NOMO-1 (cell line): ENCODE data around the gene GTPBP3.
A peak's percentile ranks its signal among the peaks of the same experiment; 100 is the strongest.

Source experiments
- DNase-seq, 2 experiments: peaks; one replicate each; lab custom pipeline; 2025; ENCODE audit not compliant: unreplicated experiment in 2 of 2; lab: John Stamatoyannopoulos, UW

GTPBP3 gene

DNA sequence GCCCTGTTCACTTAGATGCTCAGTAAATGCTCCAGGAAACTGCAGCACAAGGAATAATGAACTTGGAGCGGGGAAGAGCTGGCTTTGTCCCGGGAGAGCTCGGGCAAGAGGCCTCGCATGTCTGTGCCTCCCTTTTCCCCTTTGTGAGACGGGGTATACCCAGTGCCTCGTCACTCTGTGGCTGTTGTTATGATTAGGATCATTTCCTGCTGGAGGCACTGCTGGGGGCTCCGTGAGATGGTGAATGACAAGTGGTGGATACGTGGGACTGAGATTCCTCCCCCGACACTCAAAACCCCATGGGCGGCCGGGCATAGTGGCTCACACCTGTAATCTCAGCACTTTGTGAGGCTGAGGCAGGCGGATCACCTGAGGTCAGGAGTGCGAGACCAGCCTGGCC, 40.9 kb downstream of the GTPBP3 start:
- no peak for DNase-seq

DNA sequence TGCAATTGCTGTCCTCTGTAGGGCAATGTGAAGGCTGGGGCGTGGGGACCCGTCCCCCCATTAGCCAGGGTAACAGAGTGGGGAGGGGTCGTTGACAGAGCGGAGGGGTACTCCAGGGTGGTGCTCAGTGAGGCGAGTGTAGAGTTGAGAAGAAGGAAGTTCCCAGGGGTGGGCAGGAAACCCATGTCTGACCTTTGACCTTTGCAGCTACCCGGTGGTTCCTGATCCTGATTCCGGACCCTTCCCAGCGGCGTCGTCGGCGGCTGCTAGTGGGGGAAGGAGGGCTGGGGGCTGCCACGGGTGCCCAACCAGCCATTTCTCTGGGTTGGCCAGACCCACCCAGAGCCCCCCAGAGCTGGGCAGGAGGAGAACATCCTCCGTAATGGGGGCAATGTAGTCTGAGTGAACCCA, 41.9 kb downstream of the GTPBP3 start:
- no peak for DNase-seq

DNA sequence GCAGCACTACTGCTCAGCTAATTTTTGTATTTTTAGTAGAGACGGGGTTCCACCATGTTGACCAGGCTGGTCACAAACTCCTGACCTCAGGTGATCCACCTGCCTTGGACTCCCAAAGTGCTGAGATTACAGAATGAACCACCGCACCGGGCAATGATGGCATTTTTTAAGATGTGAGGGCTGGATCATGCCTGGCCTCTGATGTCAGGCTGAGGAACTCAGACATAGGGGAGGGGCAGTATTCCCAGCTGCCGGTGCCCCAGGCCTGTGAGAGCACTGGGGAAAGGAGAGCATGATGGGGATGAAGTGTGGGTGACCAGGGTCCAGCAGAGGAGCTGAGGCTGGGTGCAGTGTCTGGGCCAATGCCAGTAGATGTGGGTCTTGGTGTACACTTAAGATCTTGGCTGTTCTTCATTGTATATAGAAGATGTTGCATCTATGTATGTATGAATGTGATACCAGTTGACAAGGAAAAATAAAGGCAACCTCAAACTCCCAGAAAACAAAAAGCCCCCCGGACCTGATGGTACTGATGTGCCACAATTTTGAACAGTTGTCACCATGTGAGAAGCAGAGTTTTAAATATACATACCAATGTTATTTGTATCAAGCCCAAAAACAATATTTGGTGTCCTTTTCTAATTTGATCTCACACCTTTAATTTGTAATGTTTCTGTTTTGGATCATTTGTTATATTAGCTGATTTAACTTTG, 43.2 kb downstream of the GTPBP3 start:
- DNase-seq, result no peak

DNA sequence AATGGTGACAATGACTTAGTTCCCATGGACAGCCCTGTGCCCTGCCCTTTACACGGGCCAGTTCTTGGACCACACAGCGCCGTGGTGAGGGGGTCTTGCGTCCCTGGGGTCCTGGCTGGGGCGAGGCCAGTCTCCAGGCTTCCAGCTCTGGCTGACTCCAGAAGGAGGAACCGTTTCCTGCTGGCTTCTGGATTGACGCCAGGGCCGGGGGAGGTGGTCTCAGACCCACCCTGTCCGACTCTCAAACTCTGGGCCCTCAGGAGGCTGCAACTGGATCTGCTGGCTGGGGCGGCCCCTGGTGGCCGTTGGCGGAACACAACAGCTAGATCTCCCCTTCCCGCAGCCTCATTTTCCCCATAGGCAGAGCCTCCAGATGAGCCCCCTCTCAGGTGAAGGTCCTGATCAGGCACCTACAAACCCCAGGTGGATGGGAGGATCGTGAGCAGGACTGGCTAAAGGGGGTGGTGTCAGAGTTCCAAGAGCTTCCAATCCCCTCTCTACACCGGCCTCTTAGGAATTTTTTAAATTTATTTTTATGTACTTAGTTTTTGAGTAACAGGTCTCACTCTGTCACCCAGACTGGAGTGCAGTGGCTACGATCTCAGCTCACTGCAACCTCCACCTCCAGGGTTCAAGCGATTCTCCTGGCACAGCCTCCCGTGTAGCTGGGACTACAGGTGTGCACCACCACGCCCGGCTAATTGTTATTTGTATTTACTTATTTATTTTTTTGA, 48.7 kb downstream of the GTPBP3 start:
- peak; percentile 43 to 46 for DNase-seq

DNA sequence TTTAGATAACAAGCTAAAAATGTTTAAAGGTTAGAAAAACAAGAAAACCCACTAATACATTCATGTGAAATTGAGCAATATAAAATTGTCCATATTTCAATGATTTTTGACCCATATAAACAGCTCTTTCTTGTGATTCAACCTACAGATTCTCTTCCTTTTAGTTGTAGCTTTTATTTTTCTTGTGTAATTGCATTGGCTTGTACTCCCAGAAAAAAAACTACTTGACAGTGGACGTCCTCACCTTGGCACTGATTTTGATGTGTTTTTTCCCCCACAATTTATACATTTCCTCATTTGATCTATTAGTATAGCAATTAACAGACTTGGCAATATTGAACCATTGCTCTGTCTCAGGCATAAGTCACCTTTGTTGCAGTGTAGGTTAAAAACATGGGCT, 51.9 kb downstream of the GTPBP3 start:
- no peak for DNase-seq

DNA sequence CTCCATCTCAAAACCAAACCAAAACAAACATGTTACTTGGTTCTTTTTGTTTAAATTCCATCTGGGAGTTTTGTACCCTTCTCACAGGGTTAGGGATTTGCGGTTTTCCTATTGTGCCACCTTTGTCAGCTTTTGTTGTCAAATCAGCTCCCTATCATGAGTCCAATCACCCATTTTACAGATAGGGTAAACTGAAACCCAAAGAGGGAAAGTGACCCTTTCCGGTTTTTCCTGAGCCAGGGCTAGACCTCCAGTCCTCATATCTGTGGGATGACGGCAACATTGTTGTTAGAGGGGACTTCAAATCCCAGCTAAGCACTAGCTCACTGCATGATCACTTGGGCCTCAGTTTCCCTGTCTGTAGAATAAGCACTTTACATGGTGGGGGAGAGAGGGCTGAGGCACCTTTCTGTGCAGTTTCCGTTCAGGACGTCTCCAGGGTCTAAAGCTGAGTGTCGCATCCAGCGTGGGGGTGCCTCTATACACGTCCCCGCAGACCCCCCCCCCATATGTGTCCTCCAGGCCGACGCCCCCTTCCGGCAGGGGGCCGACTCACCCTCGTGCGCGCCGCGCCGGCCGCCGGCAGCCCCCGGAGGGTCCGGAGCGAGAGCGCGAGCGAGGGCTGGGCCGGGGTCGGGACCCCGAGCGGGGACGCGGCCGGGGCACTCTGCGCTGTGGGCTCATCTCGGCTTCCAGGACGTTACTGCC, 52.8 kb downstream of the GTPBP3 start:
- DNase-seq, result no peak

DNA sequence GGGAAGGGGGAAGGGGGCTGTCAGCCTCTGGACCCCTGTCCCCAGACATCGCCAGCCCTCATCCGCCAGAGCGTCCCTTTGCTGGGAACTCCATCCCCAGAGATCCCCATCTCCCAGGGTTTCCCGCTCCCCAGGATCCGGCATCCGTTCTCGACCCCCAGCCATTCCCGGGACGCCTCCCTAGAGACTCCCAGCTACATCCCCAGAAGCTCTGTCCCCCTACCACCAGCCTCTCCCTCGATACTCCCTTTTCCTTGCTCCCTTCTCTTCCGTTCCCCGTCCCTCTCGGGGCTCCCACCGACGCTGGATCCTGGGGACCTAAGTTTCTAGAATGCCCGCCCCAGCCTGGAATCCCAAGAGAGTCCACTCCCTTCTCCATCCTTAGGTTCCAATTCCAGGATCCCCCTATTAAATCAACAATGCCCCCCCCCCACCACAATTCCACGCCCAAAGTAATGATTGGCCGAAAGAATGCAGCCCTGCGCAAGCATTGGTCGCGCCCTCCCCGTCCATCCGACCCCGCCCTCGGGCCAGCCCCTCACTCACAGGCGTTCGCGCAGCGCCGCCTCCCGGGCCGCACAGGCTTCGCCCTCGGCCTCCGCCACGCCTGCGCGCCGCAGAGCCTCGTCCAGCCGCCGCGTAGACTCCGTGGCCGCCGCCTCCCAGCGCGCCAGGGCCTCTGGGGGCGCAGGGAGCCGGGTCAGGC, 53.5 kb downstream of the GTPBP3 start:
- peak; percentile 87 to 90 for DNase-seq

DNA sequence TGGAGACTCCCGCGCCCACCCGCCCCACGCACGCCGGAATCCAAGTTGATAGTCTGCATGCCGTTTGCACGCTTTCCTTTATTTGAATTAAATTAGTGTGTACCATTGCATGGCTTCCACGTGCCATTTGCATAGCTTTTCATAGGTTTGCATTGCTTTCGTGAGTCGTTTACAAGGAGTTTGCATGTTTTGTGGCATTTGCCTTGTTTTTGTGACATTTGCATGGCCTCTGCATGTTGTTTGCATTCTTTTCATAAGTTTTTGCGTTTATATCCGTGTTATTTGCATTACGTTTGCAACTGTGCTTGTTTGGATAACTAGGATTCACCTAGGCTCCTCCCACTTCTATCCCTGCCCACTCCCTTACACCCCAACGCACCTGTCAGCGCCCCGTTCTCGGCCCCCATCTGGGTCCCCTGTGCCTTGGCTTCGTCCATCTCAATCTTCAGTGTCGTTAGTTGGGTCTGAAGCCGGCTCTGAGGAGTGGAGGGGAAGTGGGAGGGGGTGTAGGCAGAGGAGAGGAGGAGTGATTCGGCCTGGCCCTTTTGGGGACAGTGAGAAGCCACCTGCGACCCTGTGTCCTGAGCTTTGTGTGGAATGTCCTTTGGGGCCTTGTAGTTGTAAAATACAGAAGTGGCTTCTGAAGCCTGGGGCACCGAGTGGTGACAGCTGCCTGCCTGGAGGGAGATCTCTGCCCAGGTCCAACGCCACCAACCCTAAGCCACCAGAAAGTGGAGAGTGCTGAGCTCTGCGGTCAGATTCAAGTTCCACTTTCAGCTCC, 54.2 kb downstream of the GTPBP3 start:
- peak; percentile 73 for DNase-seq
